HG03175 (cell line): ENCODE measurements around the gene CKB.

Experiments used
- ATAC-seq: cut with Tn5 transposase; IDR thresholded peaks from one replicate; pipeline ENCODE4 v1.9.1; 2021; ENCODE audit warnings: mild to moderate bottlenecking, moderate library complexity; ENCODE audit not compliant: unreplicated experiment

Gene CKB

GRCh38 chr14:103522649-103523574 is at the start of gene CKB:
Gene CKB (minus strand): TSS chr14:103522830. CDS start chr14:103522493, 337 bp downstream.
- ATAC-seq, result no peak

GRCh38 chr14:103569408-103569807 is 46.8 kb upstream of the CKB start:
- ATAC-seq, result no peak

GRCh38 chr14:103568952-103569351 is 46.3 kb upstream of the CKB start:
- ATAC-seq, result no peak

- ATAC-seq, result no peak
These were observed 41.3 kb upstream of the CKB start for GRCh38 chr14:103563844-103564505.

GRCh38 chr14:103563226-103563620 is 40.6 kb upstream of the CKB start:
- ATAC-seq, result no peak

- ATAC-seq, result peak; percentile 76
These were observed 40.0 kb upstream of the CKB start, which contains the start of the genes BAG5 and COA8 for GRCh38 chr14:103562429-103563225. Gene BAG5 (minus strand): TSS chr14:103562657. CDS start chr14:103561164, 1,493 bp downstream. Gene COA8 (plus strand): TSS chr14:103562960. CDS start chr14:103563002, 42 bp downstream.

- ATAC-seq, result no peak
These were observed 39.5 kb upstream of the CKB start for GRCh38 chr14:103562179-103562428.

GRCh38 chr14:103561381-103562178 is 39.0 kb upstream of the CKB start:
- ATAC-seq, result peak; percentile 28

GRCh38 chr14:103560691-103561090 is 38.1 kb upstream of the CKB start:
- no peak for ATAC-seq

- no peak for ATAC-seq
These were observed 37.1 kb upstream of the CKB start for GRCh38 chr14:103559766-103560165.

- no peak for ATAC-seq
These were observed 35.6 kb upstream of the CKB start for GRCh38 chr14:103558071-103558882.

- no peak for ATAC-seq
These were observed 34.5 kb upstream of the CKB start for GRCh38 chr14:103556946-103557758.

- ATAC-seq, result no peak
These were observed 33.1 kb upstream of the CKB start for GRCh38 chr14:103555559-103556337.

GRCh38 chr14:103552846-103553210 is 30.2 kb upstream of the CKB start:
- ATAC-seq, result no peak

- no peak for ATAC-seq
These were observed 29.6 kb upstream of the CKB start for GRCh38 chr14:103552011-103552845.

- ATAC-seq, result no peak
These were observed 28.7 kb upstream of the CKB start for GRCh38 chr14:103551338-103551762.
